CD4-positive, alpha-beta T cell treated with Interleukin-4 for 1 hour (primary cell): ENCODE results near the gene LRRN4.

ENCODE experiments used
- DNase-seq, 2 donors: peaks; one replicate each; pipeline ENCODE4 v3.0.0-alpha.2; 2020 to 2022

The LRRN4 gene

GRCh38 chr20:6029538-6029937 is 24.3 kb downstream of the LRRN4 start:
- no peak for DNase-seq

GRCh38 chr20:6028818-6029217 is 25.0 kb downstream of the LRRN4 start:
- DNase-seq: no peak

GRCh38 chr20:6026051-6026450 is 27.8 kb downstream of the LRRN4 start:
- no peak for DNase-seq

- no peak for DNase-seq
These were observed 29.1 kb downstream of the LRRN4 start for GRCh38 chr20:6024768-6025167.

GRCh38 chr20:6017880-6018279 is 36.0 kb downstream of the LRRN4 start:
- no peak for DNase-seq

- DNase-seq: no peak
These were observed 36.4 kb downstream of the LRRN4 start for GRCh38 chr20:6017467-6017866.

- DNase-seq: no peak
These were observed 38.9 kb downstream of the LRRN4 start for GRCh38 chr20:6014957-6015356.

GRCh38 chr20:6014017-6014416 is 39.8 kb downstream of the LRRN4 start:
- no peak for DNase-seq

GRCh38 chr20:6012179-6012578 is 41.7 kb downstream of the LRRN4 start:
- no peak for DNase-seq

- DNase-seq: peak in 1 of 2 donors; percentile 43
These were observed 45.6 kb downstream of the LRRN4 start for GRCh38 chr20:6008254-6008653.

GRCh38 chr20:6007529-6008103 is 46.2 kb downstream of the LRRN4 start:
- no peak for DNase-seq

- DNase-seq: no peak
These were observed 46.7 kb downstream of the LRRN4 start for GRCh38 chr20:6007094-6007528.

- no peak for DNase-seq
These were observed 47.3 kb downstream of the LRRN4 start for GRCh38 chr20:6006603-6006949.

- DNase-seq: no peak
These were observed 53.0 kb downstream of the LRRN4 start for GRCh38 chr20:6000871-6001270.

GRCh38 chr20:5999783-6000182 is 54.1 kb downstream of the LRRN4 start:
- no peak for DNase-seq

- peak; percentile 52 to 74 for DNase-seq
These were observed 57.1 kb downstream of the LRRN4 start for GRCh38 chr20:5996765-5997164.

- no peak for DNase-seq
These were observed 62.0 kb downstream of the LRRN4 start for GRCh38 chr20:5991623-5992441.

GRCh38 chr20:5990946-5991345 is 62.9 kb downstream of the LRRN4 start:
- no peak for DNase-seq
